ENCODE results near the gene PLAAT1.

- TF ChIP-seq EZH2 (IDR thresholded peaks at IDR 0.05): no peak
- TF ChIP-seq POLR2AphosphoS5 (IDR thresholded peaks at IDR 0.05; ENCODE audit: borderline replicate concordance, low read depth, low read length): no peak
- no peak for TF ChIP-seq FOXP2 (optimal IDR thresholded peaks at IDR 0.05; ENCODE audit: control extremely low read depth, extremely low read length, insufficient read depth)
Observed at GRCh38 chr3:193211984-193212383, 29.0 kb upstream of the PLAAT1 start.
